ENCODE measurements around the gene LRCH3. TPM values are rescaled to one million over a fixed set of nuclear protein-coding genes. Genes with fewer than 3 reads are reported as not detected.

LRCH3 gene
- total RNA-seq, 3 donors from 2014 or later, result 41.6 to 61.0 (median 49.8) TPM

GRCh38 chr3:197858133-197858532 is 67.1 kb downstream of the LRCH3 start:
- no peaks in the 10 kb centered on the region for H3K27me3 ChIP-seq
- no peaks in the 10 kb centered on the region for H3K36me3 ChIP-seq
- H3K9me3 ChIP-seq, result no peaks in the 10 kb centered on the region
- intact Hi-C loops (cut with DNase I; ENCODE audit: low total_unique reads), result no loop called here
- TF ChIP-seq POLR2A (IDR thresholded peaks at IDR 0.05), result no peak
- no peak for TF ChIP-seq POLR2AphosphoS5 (IDR thresholded peaks at IDR 0.05)
- TF ChIP-seq, protein P1, sequence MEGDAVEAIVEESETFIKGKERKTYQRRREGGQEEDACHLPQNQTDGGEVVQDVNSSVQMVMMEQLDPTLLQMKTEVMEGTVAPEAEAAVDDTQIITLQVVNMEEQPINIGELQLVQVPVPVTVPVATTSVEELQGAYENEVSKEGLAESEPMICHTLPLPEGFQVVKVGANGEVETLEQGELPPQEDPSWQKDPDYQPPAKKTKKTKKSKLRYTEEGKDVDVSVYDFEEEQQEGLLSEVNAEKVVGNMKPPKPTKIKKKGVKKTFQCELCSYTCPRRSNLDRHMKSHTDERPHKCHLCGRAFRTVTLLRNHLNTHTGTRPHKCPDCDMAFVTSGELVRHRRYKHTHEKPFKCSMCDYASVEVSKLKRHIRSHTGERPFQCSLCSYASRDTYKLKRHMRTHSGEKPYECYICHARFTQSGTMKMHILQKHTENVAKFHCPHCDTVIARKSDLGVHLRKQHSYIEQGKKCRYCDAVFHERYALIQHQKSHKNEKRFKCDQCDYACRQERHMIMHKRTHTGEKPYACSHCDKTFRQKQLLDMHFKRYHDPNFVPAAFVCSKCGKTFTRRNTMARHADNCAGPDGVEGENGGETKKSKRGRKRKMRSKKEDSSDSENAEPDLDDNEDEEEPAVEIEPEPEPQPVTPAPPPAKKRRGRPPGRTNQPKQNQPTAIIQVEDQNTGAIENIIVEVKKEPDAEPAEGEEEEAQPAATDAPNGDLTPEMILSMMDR (IDR thresholded peaks at IDR 0.05), result no peak
- no peak overlapping the region for H3K4me3 ChIP-seq
- no peak overlapping the region for H3K27ac ChIP-seq
- no peaks in the 10 kb centered on the region for H3K4me1 ChIP-seq
- no peak for DNase-seq (ENCODE audit: low spot score in 2 of 2)

DNA sequence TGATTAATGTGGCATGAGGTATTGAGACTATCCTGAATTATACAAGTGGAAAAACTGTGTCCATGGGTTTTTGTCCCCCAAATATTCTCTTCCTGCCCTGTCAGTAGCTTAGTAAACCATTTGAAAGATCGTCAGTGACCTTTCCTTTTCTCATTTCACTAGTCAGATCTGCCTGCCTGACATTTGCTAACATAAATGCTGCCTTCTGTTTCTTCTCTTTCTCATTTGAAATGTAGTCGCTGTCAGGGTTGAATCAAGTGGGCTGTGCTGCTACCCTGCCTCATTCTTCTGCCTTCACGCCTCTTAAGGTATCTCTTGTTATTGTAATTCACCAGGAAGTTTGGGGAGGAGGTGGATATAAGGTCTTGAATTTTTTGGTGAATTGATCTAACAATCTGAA is 67.5 kb downstream of the LRCH3 start:
- no peaks in the 10 kb centered on the region for H3K9me3 ChIP-seq
- no peaks in the 10 kb centered on the region for H3K4me1 ChIP-seq
- intact Hi-C loops (cut with DNase I; ENCODE audit: low total_unique reads), result no loop called here
- no peak for DNase-seq (ENCODE audit: low spot score in 2 of 2)
- no peak overlapping the region for H3K4me3 ChIP-seq
- no peak for TF ChIP-seq POLR2A (IDR thresholded peaks at IDR 0.05)
- TF ChIP-seq POLR2AphosphoS5 (IDR thresholded peaks at IDR 0.05), result no peak
- TF ChIP-seq, protein P1 (IDR thresholded peaks at IDR 0.05), result no peak
- no peaks in the 10 kb centered on the region for H3K36me3 ChIP-seq
- H3K27me3 ChIP-seq, result no peaks in the 10 kb centered on the region
- no peak overlapping the region for H3K27ac ChIP-seq

DNA sequence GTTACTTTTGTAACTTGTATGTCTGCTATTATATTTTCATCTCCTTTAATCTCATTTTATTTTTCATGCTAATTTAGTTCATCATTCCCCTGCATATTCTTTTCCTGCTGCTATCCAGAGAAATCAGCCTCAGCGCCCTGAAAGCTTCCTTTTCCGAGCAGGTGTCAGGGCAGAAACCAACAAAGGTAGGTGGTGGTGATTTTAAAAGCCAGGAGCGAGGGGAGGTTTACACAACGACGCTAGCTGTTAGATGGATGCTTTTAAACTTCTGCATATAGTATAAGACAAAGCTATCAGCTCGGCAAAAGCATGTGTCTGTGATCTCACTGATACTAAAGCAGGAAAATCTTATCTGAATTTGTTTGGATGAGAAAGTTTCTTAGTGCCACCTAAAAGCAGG is 75.0 kb downstream of the LRCH3 start:
- Histone ChIP-seq H3K4me3 (no peak overlapping the region), H3K27ac (no peak overlapping the region), H3K27me3 (no peaks in the 10 kb centered on the region), H3K36me3 (peaks cover 2% of the 10 kb centered on the region), H3K9me3 (no peaks in the 10 kb centered on the region), H3K4me1 (no peaks in the 10 kb centered on the region)
- DNase-seq (ENCODE audit: low spot score in 2 of 2), result no peak
- intact Hi-C loops (cut with DNase I; ENCODE audit: low total_unique reads), result no loop called here
- no peak for TF ChIP-seq POLR2AphosphoS5 (IDR thresholded peaks at IDR 0.05)
- no peak for TF ChIP-seq POLR2A (IDR thresholded peaks at IDR 0.05)
- TF ChIP-seq, protein P1 (IDR thresholded peaks at IDR 0.05), result no peak

GRCh38 chr3:197873329-197873728 is 82.3 kb downstream of the LRCH3 start:
- H3K36me3 ChIP-seq, result peaks cover 10% of the 10 kb centered on the region
- DNase-seq (ENCODE audit: low spot score in 2 of 2), result no peak
- H3K4me3 ChIP-seq, result no peak overlapping the region
- intact Hi-C loops (cut with DNase I; ENCODE audit: low total_unique reads), result no loop called here
- TF ChIP-seq, protein P1 (IDR thresholded peaks at IDR 0.05), result no peak
- TF ChIP-seq POLR2A (IDR thresholded peaks at IDR 0.05), result no peak
- no peak for TF ChIP-seq POLR2AphosphoS5 (IDR thresholded peaks at IDR 0.05)
- no peaks in the 10 kb centered on the region for H3K27me3 ChIP-seq
- no peaks in the 10 kb centered on the region for H3K9me3 ChIP-seq
- H3K4me1 ChIP-seq, result no peaks in the 10 kb centered on the region
- no peak overlapping the region for H3K27ac ChIP-seq

DNA sequence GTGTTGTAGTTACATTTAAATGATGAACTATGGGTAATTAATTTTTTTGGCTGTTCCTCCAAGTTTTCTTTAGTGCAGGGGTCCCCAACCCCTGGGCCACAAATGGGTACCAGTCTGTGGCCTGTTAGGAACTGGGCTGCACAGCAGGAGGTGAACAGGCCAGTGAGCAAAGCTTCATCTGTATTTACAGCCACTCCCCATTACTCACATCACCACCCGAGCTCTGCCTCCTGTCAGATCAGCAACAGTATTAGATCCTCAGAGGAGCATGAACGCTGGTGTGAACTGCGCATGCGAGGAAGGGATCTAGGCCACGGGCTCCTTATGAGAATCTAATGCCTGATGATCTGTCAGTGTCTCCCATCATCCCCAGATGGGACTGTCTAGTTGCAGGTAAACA is 83.0 kb downstream of the LRCH3 start:
- Histone ChIP-seq H3K4me1 (no peaks in the 10 kb centered on the region), H3K27me3 (no peaks in the 10 kb centered on the region), H3K9me3 (no peaks in the 10 kb centered on the region), H3K4me3 (no peak overlapping the region), H3K36me3 (peaks cover 8% of the 10 kb centered on the region), H3K27ac (peak overlapping the region in 1 of 2 donors; percentile 34)
- intact Hi-C loops (cut with DNase I; ENCODE audit: low total_unique reads), result no loop called here
- TF ChIP-seq, protein P1 (IDR thresholded peaks at IDR 0.05), result no peak
- TF ChIP-seq POLR2A (IDR thresholded peaks at IDR 0.05) (no peak), POLR2AphosphoS5 (IDR thresholded peaks at IDR 0.05) (no peak)
- DNase-seq (ENCODE audit: low spot score in 2 of 2), result no peak
